ENCODE data around the gene UBXN2A. TPM values are rescaled to one million over a fixed set of nuclear protein-coding genes. Genes with fewer than 3 reads are reported as not detected.

UBXN2A gene, protein sequence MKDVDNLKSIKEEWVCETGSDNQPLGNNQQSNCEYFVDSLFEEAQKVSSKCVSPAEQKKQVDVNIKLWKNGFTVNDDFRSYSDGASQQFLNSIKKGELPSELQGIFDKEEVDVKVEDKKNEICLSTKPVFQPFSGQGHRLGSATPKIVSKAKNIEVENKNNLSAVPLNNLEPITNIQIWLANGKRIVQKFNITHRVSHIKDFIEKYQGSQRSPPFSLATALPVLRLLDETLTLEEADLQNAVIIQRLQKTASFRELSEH
- total RNA-seq: 10 to 100 TPM; 17.6 to 22.1 TPM
- long read RNA-seq, donor 1, full-length matches to known transcripts: 5 of 9 reads
- long read RNA-seq, donor 1, partial matches to known transcripts: 1 of 9 reads
- long read RNA-seq, donor 1, other reads (novel, unspliced or antisense): 3 of 9 reads
- long read RNA-seq, donor 2, full-length matches to known transcripts: 61 of 78 reads
- long read RNA-seq, donor 2, partial matches to known transcripts: 2 of 78 reads
- long read RNA-seq, donor 2, other reads (novel, unspliced or antisense): 15 of 78 reads

GRCh38 chr2:23939987-23940717, at the start of gene UBXN2A:
Gene UBXN2A, plus strand, starts transcription at chr2:23940463. Its CDS starts 17,852 bp downstream, at chr2:23958315.
- intact Hi-C loops (cut with DNase I): no loop called here
- DNase-seq (ENCODE audit: low spot score): peak; percentile 92

GRCh38 chr2:23900133-23900532, 40.1 kb upstream of the UBXN2A start:
- intact Hi-C loops (cut with DNase I): no loop called here
- peak; percentile 37 for DNase-seq (ENCODE audit: low spot score)

GRCh38 chr2:23900541-23901322, 39.5 kb upstream of the UBXN2A start:
- peak; percentile 51 for DNase-seq (ENCODE audit: low spot score)
- intact Hi-C loops (cut with DNase I): no loop called here

DNA sequence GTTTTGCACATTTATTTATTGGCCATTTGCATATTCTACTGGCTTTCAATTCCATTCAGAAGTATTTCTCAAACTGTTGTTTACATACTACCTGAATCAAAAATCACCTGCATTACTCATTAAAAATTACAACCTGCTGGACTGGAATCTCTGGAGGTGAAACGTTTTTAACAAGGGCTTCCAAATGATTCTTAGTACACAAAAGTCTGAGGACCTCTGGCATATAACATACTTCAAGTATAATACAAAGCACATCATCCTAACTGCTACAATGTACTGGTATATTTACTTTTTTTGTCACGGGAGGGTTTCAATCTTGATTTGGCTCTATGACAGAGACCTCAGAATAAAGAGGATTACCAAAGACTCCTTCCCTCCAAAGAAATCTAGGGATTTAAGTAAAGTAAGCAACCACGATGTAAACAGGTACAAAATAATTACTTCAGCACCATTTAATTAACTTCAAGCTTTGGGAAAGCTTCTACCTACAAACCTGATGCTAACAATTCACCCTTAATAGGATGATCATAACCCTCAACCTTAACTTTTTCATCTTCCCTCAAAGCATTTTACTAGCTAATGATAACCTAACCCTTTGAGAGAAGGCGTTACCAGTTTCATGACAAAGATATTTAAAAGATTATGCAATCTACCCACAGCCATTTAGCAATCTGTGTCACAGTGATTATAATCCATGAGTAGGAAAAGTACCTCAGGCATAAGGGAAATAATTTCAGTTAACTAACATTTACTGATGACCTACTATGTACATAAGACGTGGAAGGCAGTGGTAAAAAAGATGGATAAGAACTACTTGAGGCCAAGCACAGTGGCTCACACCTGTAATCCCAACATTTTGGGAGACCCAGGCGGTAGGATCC, 38.1 kb upstream of the UBXN2A start:
- no peak for DNase-seq (ENCODE audit: low spot score)
- intact Hi-C loops (cut with DNase I): no loop called here

DNA sequence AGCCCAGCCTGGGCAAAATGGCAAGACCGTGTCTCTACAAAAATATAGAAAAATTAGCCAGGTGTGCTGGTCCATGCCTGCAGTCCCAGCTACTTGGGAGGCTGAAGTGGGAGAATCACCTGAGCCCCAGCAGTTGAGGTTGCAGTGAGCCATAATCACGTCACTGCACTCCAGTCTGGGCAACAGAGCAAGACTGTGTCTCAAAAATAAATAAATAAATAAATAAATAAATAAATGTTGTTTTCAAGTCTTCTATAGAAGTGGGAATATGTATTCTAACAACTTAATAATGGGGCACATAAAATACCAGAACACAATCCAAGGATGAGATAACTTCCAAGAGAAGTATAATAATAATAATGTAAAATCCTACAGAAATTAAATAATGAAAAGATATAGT, 37.2 kb upstream of the UBXN2A start:
- intact Hi-C loops (cut with DNase I): no loop called here
- DNase-seq (ENCODE audit: low spot score): no peak

DNA sequence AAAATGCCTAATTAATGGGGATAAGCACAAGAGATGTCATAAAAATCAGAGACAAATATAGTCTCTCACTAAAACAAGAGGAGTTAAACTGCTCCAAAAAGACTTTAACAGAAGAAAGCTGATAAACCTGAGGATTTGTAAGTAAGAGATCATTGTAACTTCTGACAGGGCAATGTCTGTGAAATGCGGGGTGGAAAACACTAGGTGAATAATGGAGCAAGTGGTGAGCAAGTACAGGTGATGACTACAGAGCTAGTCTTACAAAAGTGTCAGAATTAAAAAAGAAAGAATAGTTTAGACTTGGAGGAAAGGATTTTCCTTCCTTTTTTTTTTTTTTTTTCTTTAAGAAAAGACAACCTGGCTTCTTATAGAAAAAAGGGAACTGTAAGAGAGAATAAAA, 36.0 kb upstream of the UBXN2A start:
- no peak for DNase-seq (ENCODE audit: low spot score)
- intact Hi-C loops (cut with DNase I): no loop called here

DNA sequence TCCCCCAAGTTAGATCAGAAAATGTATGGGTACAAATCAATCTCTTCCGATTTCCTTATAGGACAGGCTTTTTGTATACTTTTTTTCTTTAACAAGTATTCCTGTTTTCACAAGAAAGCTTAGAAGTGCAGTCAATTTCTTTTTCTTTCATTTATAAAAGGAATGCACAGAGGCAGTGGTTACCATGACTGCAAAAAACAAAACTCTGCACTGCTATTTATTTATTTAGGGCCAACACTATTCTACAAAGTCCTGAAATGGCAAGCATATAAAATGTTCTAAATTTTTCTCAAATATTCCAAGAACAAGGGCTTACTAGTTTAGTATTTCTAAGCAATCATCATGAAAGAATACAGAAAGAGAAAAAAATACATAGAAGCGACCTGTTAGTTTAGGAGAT, 35.6 kb upstream of the UBXN2A start:
- intact Hi-C loops (cut with DNase I): no loop called here
- DNase-seq (ENCODE audit: low spot score): no peak

- DNase-seq (ENCODE audit: low spot score): no peak
- intact Hi-C loops (cut with DNase I): no loop called here
Measured at GRCh38 chr2:23905155-23905554, 35.1 kb upstream of the UBXN2A start.

- intact Hi-C loops (cut with DNase I): no loop called here
- no peak for DNase-seq (ENCODE audit: low spot score)
Measured at GRCh38 chr2:23912054-23912453, 28.2 kb upstream of the UBXN2A start.

GRCh38 chr2:23915327-23915726, 24.9 kb upstream of the UBXN2A start:
- no peak for DNase-seq (ENCODE audit: low spot score)
- intact Hi-C loops (cut with DNase I): no loop called here

DNA sequence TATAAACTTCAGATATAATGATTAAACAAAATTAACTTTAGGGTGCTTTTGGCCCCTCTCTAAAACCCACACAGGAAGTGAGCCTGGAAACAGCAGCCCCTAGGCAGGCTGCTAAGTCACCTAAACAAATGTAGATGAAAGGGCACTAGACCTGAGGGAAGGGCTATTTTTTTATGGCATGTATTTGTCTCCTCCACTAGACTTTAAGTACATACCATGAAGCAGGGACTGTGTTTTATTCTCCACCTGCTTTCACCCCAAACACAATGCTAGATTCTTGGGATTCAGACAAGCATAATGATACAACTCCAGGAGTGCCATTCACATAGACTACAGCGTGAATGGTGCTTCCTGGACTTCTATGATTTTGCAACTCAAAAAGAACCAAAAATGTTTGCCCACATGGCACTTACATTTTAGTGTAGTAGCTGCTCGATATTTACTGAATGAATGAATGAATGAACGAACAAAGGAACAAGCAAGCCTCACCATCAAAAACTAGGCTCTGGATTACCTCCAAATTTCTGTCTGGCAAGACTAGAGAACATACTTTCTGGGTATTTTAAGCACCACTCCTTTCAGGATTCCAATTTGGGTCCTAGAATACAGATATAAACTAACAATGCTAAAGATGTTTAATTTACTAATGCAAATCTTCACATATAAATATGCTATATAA, 23.4 kb upstream of the UBXN2A start:
- intact Hi-C loops (cut with DNase I): no loop called here
- no peak for DNase-seq (ENCODE audit: low spot score)

- no peak for DNase-seq (ENCODE audit: low spot score)
- intact Hi-C loops (cut with DNase I): no loop called here
Measured at GRCh38 chr2:23918837-23919489, 21.3 kb upstream of the UBXN2A start.

GRCh38 chr2:23924589-23925359, 15.5 kb upstream of the UBXN2A start:
- intact Hi-C loops (cut with DNase I): loop anchor here in 1 of 2 donors (10.0 kb wide), 1 partner anchor 160 kb away; the partner anchor contains the start of gene TP53I3
- no peak for DNase-seq (ENCODE audit: low spot score)

- intact Hi-C loops (cut with DNase I): loop anchor here in 1 of 2 donors (10.0 kb wide), 1 partner anchor 159 kb away; the partner anchor contains the start of gene TP53I3
- peak; percentile 84 for DNase-seq (ENCODE audit: low spot score)
Measured at GRCh38 chr2:23925702-23926289, 14.5 kb upstream of the UBXN2A start.

DNA sequence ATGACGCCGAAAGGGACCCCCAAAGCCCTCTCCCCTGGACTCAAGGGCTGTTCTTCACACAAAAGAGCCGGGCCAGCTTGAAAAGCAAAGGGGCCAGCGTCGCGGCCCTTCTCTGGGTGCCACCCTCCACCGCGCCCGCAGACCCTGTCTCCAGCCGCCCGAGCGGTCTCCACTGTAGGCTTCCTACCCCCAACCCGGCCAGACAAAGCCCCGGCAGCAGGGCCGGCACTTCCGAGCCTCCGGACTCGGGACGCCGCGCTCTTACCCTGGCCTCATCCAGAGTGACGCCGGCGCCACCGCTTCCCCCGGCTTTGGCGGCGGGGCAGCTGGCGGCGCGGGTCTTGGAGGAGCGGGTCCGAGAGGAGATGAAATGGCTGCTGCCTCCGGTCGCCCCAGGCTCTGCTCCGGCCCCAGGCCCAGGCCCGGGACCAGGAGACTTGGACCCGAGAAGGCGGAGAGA, 13.9 kb upstream of the UBXN2A start:
- intact Hi-C loops (cut with DNase I): loop anchor here in 1 of 2 donors (10.0 kb wide), 1 partner anchor 158 kb away; the partner anchor contains the start of gene TP53I3
- DNase-seq (ENCODE audit: low spot score): peak; percentile 85
